ENCODE measurements around the gene EPHB2.
"Not testable (repeated sequence)": the region's sequence is repeated elsewhere in the genome, so short reads cannot be mapped to it uniquely, and the experiment has no call there.

The EPHB2 gene

DNA sequence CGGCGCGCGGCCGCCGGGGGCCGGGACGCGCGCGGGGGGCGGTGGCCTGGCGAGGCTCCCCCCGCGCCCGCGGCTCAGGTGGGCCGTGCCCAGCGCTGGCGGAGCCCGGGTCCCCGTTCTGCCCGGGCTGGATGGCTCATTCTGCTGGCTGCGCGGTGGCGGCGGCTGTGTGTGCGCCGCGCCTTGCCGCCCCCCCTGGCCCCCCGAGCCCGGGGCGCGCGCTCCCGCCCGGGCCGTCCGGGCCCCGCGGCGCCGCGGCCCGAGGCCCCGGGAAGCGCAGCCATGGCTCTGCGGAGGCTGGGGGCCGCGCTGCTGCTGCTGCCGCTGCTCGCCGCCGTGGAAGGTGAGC is at the start of gene EPHB2:
EPHB2 (plus strand) TSS at position 139 of the 349 bp plus-strand sequence; CDS start at position 283, 144 bp downstream.
- peak; percentile 11 for DNase-seq

DNA sequence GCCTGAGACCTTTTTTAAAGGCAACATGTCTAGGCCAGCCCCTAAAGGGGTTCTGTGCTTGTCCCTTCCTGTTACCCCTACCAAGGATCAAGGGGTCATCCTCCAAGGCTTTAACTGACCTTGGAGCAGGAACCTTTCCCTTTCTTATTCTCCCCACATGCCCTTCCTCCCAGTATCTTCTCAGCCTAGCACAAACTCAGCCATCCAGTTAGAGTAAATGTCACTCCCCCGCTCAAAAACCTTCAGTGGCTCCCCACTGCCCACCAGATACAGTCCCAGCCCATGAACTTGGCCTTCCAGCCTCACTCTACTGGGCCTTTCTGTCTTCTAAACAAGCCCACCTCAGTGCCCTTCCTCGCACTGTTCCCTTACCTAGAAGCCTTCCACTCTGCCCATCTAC is 48.8 kb upstream of the EPHB2 start:
- no peak for DNase-seq

DNA sequence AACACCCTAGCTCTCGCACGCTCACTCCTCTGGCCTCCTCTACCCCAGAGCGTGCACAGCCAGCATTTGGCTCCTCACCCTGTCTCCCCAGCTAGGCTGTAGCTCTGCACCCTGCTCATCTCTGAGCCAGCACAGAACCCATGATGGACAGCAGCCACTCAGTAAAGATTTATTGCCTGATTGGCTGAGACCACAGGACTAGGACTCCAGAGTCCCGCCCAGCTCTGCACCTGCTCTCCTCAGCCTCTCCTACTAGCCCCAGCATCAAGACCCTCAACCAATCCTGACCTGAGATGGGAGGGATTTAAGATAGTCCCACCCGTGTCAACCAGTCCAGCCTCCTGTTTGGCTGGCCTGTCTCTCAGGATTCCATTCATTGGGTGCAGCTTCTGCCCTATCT is 48.3 kb upstream of the EPHB2 start:
- no peak for DNase-seq

DNA sequence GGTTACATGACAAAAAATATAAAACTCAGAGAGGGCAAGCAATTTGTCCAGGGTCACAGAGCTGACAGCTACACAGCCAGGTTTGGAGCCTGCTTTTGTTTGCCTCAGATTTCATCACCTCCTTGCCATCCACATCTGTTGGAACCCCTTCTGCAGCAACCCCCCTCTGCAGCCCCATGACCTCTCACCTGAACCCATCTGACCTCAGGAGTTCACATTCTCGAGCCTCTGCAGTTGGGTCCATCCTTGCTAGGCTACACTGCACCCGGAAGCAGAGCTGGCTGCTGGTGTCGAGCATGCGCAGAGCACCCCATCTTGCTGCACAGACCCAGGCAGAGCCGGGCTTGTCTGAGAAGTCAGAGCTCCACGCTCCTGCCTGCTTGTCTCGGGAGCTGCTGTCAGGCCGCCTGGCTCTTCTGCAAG is 47.6 kb upstream of the EPHB2 start:
- no peak for DNase-seq

DNA sequence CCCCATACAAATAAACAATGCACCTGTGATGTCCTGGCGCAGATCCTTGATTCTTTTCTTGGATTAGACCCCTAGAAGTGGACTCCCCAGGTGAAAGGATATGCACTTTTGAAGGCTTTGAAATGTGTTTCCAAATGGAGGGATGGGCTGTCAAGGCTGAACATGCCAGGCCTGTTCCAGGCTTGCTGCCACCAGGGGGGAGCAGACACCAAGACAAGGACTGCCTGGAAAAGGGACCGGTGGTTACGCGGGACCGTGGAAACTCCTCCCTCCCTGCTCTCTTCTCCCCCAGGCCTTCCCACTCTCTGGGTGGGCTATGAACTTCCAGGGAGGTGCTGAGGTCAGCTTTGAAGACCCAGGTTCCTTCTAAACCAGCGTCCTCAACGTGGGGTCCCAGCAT is 44.9 kb upstream of the EPHB2 start:
- DNase-seq, result no peak

DNA sequence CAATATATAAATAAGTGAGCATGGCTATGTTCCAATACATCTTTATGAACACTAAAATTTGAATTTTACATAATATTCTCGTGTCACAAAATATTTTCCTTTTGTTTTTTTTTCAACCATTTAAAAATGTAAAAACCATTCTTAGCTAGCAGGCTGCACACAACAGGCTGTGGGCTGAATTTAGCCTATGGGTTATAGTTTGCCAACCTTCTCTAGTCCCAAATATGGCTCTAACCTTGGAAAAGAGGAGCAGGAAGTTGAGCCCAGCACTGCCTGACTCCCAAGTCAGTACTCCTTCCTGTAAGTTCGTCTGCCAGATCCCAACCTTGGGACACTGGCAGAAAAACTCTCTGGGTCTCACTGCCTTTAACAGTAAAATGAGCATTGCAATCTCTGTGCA is 44.2 kb upstream of the EPHB2 start:
- DNase-seq, result no peak

DNA sequence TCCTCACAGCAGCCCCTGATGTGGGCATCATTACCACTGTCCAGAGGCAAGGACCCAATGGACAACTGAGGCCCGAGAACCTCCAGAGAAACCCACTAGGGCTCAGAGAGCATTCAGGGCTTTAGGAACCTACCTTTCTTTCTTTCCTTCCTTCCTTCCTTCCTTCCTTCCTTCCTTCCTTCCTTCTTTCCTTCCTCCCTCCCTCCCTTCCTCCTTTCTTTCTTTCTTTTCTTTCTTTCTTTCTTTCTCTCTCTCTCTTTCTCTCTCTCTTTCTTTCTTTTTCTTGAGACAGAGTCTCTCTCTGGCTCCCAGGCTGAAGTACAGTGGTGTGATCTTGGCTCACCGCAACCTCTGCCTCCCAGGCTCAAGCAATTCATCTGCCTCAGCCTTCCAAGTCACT is 41.8 kb upstream of the EPHB2 start:
- not testable (repeated sequence) for DNase-seq

DNA sequence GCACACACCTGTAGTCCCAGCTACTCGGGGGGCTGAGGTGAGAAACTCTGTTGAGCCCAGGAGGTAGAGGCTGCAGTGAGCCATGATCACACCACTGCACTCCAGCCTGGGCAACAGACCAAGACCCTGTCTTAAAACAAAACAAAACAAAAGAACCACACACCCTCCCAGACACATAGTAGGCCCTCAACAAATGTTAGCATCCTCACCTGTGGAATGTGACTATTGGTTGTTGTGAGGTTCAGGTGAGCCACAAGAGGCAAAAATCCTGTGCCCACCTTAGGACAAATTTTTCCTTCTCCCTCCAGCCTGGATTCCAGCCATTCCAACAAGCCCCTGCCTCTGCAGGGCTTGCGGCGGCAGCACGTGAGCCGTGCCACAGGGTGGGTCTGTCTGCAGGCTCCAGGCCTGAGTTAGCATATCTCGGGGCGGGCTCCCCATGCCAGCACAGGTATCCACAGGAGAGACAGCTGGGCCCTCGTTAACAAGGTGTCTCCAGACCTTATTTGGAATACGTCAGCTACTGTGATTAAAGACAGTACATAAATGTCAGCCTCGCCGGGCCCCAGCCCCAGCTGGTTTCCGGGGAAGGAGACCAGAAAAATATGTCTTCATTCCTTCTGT is 40.2 kb upstream of the EPHB2 start:
- DNase-seq, result no peak

DNA sequence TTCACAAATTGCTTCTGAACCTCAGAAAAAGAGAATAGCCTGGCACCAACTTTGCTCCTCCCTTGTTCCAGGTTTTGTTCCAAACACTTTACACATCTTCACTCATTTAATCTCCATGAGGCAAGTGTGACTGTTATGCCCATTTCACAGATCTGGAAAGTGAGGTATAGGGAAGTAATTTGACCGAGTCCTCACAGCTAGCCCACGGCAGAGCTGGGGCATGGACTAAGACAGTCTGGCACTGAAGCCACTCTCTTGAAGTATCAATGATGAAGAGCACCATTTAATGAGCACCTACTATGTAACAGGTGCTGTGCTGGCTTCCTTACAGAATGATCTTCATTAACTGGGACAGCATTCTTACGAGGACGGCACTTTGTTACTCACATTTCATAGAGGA is 38.6 kb upstream of the EPHB2 start:
- no peak for DNase-seq

DNA sequence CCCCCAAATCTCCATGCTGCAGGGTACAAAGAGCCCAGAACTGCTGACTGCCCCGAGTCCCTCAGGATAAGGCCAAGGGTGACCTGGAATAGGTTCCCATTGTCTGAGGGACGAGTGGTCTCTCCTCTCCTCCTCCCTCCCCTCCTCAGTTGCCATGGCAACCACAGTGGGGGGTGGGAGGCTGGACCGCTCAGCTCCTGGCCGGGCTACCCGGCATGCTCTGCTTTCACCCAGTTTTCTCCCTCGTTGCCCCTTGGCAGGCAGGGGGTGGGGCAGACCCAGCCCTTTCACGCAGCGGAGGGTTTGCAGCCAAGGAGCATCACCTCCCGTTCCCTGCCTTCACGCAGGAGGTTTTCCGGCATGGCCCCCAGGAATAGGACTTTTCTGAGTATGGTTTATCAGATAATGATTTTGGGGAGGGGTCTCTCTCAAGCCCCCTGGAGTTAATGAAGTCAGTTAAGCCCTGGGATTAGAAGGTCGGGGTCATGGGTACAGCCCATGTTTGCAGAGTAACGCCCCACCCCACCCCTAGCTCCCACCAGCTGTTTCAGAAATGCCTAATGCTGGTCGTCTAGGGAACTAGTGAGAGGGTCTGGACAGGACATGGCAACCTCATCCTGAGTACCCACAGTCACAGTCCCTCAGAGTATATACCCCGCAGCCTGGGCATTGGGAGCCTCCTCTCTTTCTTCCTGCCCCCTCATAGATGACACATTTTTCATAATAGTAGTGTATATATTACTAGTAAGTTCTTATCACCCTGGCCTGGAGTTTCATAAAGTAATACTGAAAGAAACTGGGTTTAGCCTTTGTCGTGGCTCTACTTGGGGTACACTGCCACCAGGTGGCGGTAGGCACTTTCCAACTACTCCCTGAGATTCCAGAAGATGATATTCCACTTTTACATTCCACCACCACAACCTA is 36.9 kb upstream of the EPHB2 start:
- DNase-seq, result no peak

DNA sequence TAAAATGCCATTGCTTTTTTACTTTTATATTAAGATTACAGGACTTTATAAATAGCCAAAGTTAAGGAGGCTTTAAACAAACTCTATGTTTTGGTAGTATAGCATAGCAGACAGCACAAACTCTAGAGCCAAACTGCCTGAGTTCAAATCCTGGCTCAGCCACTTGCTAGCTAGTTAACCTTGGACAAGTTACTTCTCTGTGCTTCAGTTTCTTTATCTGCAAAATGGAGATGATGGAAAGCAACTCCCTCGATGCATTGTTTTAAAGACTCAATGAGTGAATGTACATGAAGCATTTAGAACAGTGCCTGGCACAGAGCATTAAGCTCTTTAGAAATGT is 36.3 kb upstream of the EPHB2 start:
- DNase-seq, result no peak

DNA sequence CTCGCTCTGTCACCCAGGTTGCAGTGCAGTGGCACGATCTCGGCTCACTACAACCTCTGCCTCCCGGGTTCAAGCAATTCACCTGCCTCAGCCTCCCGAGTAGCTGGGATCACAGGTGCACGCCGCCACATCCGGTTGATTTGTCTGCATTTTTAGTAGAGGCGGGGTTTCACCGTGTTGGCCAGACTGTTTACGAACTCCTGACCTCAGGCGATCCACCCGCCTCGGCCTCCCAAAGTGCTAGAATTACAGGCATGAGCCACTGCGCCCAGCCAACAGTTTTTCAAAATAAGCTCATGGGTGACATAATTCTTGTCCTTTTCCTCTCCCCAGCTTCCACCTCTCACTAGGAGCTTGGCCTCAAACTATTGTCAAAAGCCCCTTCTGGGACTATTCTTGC is 34.5 kb upstream of the EPHB2 start:
- not testable (repeated sequence) for DNase-seq

DNA sequence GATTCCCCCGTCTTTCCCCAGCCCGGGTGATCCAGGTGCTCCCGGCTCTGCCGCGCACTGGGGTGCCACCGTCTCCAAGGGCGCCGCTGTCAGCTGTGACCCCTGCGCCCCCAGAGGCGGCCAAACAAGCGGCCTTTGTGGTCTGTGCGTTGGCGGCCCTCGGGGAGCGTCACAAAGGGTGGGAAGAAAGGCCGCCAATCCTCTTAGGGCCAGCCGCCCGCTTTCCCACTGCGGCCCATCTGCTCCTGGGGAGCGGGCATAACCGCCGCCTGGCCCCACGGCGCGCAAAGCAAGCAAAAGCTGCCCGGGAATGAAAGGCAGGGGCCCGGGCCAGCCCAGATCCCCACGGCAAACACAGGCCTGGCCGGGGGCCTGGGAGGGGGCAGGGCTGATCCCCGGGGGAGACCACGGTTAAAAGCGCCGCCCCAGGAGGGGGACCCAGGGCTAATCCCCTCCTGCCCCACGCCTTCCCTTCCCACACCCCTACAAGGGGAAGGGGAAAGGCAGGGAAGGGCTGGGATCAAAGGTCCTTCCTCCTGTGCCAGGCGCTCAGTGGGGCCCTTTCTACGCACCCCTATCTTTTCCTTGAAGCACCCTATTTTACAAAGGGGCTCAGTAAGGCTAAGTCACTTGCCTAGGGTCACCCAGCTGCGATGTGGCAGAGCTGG is 33.6 kb upstream of the EPHB2 start:
- DNase-seq, result no peak

DNA sequence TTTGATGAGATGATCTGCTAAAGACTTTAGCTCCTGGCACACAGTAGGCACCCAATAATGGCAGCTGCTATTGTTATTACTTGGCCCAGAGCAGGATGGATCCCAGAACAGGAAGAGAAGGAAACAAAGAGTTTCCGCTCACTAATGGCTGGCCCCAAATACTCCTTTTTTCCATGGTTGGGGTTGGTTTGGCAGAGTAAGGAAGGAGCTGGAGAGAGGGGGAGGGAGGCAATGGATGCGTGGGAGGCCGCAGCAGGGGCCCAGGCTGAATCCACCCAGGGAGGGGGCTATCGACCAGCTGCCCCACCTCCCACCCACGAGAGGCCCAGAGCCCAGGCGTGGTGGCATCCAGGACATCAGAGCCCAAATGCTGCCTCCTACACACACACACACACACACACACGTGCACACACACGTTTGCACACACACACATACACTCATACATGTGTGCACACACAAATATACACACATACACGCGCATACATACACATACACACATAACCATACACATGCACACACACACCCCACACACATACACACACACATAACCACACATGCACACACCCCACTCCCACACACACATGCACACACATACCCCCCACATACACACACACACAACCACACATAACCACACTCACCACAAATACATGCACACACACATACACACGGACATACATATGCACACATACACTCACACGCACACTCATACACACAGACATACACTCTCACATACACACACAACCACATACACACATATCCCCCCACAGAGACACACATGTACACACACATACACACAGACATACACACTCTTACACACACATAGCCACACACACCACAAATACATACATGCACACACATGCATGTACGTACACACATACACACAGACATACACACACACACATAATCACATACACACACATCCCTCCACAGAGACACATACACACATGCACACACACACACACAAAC is 32.4 kb upstream of the EPHB2 start:
- no peak for DNase-seq

DNA sequence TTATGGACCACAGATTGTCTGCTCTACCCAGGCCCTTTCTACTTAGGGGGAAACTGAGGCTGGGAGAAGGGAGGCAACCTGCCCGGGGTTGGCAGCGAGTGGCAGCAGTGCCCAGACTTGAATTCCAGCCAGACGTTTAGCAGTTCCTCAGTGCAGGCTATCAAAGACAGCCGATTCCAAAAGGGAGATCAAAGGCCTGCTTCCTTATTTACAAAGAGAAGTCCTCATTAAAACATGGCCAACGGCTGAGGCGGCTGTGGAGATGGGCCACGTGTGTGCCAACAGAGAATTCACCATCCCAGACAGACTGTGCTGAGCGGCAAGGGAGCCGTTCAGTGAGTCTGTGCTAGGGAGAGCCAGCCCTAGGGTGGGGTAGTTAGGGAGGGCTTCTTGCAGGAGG is 29.9 kb upstream of the EPHB2 start:
- DNase-seq, result no peak

DNA sequence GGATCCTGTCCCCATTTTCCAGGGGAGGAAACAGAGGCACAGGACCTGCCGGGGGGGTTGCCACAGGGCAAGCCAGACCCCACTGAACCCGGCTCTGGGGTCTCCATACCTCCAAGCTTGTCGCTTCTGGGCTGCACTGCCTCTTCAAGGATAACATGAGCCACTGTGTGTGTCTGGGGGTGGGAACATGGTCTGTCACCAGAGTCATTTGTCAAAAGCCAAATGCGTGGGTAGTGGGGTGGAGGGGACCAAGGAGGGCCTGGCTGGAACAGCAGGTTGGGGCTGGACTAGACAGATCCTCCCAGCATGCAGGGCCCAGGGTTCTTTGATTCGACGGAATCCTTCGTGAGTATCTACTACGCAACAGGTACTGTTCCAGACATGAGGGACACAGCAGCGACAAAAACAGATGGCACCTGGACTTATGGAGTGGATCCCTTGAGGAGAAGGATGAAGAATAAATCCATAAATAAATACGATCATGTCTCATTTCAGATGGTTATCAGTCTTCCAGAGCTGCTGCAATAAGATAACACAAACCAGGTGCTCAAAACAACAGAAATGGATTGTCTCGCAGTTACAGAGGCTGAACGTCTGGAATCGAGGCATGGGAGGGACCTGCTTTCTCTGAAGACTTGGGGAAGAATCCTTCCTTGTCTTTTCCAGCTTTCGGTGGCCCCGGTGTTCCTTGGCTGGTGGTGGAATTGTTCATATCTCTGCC is 28.9 kb upstream of the EPHB2 start:
- no peak for DNase-seq

DNA sequence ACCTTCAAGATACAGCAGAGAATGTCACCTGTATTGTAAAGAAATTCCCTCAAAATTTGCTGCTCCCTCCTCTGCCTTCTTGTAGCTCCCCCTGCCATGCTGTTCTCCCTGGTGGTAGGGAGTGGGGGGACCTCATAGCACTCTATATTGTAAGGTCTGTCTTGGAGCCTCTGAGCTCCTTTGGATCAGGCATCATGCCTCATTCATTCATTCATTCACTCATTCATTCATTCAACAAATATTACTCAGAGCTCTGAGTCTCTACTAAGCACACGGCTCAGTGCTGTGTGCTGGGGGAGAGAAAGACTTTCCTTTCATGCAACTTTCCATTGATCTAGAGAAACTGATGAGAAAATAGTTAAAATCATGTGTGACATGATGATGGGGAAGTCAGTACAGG is 27.1 kb upstream of the EPHB2 start:
- no peak for DNase-seq

DNA sequence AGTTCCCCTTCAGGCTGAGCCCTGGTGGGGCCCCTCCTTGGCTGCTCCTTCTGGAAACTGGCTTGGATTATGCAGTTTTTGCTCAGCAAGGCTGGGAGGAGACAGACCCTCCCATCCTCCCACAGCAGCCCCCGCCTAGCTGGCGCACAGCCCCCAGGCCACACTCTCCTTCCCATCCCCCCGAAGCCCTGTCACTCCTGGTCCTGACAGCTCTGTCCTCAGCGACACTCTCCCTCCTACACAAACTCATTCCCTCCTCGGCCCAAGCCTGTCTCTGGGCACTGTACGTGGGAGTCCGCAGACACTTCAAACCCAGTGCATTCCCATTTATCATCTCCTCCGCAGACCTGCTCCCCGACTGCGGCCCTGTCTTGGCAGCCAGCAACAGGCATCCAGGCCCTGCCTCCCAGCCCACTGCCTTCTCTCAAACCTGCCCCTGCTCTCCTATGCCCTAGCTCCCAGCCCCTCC is 25.0 kb upstream of the EPHB2 start:
- no peak for DNase-seq

DNA sequence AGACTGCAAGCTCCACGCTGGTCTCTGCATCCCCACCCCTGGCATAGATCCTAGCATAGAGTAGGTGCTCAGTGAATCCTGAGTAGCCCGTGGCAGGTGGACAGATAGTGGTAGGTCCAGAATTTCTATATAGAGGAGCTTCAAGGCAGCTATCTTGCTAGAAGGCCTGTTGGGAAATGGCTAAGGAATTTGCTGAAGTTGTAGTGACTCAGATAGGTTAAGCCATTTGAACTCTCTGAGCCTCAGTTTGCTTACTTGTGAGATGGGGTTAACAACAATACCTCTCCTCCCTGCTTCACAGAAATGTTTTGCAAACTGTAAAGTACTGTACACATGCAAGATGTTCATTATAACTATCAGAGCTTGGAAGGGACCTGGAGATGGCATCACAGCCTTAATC is 23.4 kb upstream of the EPHB2 start:
- DNase-seq, result no peak

DNA sequence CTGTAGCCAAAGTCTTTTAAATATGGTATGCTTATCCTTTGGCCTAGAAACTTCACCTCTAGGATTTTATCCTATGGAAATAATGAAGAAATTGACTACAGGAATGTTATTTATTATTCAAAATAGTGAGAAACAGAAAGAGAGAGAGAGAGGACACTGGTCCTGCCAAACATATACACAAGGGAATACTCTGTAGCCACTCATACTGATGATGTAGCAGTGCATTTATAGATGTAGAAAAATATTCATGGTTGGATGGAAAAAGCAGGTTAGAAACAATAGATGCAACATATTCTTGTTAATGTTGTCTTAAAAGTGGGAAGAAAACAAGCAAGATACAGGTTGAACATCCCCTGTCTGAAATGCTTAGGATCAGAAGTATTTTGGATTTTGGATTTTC is 22.2 kb upstream of the EPHB2 start:
- DNase-seq, result no peak

DNA sequence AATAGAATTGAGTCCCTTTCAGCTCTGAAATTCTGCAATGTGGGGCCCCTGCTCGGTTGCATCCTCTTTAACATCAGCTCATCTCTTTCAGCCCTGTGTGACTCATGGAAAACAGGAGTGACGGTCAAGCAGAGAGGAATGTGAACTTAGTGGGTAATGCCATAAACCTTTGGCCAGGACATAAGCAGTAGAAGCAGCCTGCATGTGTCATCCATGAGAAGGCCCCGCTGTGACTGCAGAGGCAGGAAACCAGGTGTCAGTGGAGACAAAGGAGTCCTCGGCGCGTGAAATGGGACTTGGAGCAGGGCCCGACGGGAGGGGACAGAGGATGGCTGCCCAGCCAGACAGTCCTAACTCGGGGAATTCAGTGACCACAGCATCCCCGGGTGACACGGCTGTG is 21.1 kb upstream of the EPHB2 start:
- no peak for DNase-seq

Data from CD4-positive, alpha-beta T cell treated with Interleukin-12 subunit alpha and Interleukin-12 subunit beta, for 1 hour (primary cell).